GM03348 (cell line): ENCODE results near the gene LYPD6B.
A peak's percentile ranks its signal among the peaks of the same experiment; 100 is the strongest.

Experiments used
- DNase-seq: peaks from one replicate; pipeline ENCODE4 v3.0.0; 2012; ENCODE audit warnings: low spot score

Gene LYPD6B

DNA sequence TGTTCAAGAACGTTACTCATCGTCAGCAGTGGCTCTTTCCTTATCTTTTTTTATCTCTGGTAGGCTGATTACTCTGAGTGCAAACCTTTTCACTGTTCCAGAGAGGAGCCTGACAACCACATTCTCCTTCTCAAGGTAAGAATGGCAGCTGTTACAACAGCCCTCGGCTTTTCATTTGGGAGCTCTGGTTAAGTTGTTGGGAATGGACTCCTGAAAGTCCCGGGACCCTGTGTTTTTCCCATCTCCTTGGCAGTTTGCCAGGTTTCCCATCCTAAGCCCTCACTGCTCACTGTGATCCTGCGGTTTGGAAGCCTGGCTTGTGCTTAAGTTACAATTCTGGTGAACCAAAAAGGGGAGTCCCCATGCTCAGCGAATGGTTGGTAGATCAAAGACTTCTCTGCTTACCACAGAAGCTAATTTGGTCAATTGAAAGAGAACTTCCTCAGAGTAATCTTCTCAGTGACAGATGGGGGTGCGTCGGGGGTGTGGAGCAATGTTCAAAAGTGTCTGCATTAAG is 122.3 kb downstream of the LYPD6B start:
- DNase-seq: no peak

DNA sequence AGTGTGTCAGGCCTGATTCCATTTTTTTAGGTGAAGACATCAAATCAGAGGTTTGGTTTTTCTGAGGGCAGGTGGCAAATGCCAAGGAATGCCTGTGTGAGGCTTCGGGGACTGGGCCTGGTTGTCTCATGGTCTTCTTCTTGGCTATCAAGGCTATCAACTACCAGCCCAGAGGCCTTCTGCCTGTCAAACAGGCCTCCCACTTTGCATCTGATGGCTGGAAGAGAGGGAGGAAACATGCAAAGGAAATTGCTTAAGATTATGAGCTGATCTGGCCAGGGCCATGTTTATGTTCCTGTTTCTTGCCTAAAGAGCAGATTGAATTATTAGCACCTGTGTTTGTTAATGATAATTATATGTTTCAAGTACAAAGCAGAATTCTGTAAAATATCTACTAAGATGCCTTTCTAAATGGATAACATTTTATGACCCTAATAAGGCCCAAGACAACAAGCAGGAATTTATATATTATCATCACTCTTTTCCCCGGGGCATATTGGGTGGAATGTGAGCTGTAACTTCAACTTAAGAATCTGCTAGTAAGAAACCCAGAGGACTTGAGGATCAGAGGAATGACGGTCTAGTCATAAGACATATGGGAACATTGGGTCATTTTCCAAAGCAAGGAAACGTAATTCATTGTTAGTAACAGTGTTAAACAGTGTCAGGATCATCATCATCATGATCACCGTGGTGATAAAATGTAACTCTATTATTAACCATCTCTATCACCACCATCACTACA is 123.2 kb downstream of the LYPD6B start:
- no peak for DNase-seq

DNA sequence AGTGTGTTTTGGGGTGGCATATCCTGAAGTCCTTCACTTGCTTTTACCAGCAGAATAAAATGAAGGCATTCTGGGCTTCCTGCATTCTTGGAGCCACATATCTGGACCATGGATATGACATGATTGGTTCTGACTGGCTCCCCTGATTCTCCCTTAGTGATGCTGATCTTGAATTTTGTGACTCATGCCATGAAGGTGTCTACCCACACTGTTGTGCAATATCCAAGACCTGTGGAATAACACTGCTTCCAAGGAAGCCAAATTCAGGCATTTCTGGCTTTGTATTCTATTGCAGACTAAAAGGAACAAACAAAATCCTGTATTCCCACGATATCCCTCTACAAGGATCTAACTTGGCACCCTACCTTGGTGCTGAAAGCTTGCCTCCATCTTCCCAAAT is 125.8 kb downstream of the LYPD6B start:
- DNase-seq: no peak

DNA sequence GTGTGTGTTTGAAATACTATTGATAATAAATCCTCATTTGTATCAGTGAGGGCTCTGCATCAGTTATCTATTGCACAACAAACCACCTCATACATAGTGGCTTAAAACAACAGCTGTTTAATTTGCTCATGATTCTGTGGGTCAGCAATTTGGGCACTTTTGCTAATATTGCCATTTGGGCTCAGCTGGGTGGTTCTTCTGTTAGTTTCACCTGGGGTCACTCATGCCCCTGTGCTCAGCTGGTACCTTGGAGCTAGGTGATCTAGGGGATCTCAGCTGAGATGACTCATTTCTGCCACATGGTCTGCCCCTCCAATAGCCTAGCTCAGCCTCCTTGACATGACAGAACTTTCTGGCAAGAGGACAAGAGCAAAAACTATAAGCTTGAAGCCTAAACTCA is 126.3 kb downstream of the LYPD6B start:
- no peak for DNase-seq

DNA sequence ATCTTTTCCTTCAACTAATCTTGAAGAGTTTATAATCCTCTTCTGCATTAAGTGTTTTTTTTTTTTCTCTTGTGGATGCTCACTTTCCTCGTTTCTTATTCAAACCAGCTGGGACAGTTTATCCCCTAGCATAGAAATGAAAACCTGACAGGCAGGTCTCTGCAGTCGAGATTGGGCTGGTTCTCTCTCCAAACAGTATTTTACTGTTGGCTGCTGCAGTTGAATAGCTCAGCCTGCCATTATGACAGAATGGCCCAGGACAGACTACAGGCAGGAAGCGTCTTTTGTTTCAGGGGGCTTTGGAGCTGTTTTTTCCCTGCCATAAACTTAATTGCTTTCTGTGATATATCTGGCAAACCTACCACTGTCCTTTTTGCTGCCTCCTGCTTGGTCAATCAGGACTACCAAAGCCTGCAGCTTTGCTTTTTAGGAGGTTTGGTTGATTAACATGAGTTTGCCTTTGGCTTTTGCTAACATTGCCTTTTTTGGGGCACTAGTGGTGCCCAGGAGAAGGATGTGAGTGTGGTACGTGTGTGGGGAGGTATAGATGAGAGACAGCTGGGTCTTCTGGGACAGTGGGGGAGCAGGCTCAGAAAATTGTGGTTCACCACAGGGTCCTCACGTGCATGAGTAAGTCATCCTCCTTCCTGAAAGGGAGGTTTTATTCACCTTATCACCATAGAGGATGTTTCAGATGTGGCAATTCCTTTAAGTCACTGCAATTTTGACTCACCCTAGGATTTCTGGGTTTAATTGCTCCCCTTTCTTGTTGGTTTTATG is 128.7 kb downstream of the LYPD6B start:
- DNase-seq: no peak

DNA sequence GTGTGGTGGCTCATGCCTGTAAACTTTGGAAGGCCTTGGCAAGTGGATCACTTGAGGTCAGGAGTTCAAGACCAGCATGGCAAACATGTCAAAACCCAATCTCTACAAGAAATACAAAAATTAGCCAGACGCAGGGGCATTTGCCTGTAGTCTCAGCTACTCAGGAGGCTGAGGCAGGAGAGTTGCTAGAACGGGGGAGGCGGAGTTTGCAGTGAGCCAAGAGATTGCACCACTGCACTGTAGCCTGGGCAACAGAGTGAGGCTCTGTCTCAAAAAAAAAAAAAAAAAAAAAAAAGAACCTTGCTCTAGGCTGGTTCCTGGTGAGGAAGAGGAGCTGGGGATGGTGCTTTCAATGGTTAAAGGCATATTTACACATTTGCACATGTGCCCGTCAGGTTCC is 129.4 kb downstream of the LYPD6B start:
- DNase-seq: no peak

DNA sequence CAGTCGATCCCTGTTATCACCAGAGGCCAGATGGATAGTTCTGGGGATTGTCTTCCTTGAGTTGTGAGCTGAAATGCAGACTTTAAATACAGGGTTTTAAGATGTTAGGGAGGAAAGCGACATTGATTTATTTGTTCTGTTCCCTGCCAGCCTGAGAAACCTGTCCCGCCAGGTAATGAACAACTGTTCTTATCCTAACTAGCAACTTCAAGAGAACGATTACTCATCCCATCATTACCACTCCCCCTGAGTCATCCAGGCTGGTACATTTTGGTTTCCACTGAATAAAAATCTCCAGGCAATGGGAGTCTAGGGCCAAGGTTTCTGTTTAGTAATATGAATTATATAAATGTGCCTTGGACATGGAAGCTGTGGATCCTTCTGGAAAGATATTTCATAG is 131.2 kb downstream of the LYPD6B start:
- DNase-seq: no peak

DNA sequence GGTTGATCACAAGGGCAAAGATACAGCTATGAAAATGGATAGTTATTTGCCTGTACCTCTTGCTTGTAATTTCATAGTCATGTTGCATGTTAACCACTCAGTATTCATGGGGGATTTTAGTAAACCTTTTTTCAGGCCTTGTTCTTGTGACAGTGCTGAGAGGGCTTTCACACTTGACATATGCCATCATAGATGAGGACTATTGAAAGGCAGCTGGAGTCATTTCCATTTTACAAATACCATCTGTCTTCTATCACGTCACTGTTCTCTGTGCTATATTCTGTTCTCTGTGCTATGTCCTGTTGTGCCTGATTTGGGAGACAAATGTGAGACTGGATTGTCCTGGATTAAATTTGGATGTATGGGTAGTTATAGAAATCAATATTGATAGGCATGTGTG is 131.7 kb downstream of the LYPD6B start:
- DNase-seq: no peak

DNA sequence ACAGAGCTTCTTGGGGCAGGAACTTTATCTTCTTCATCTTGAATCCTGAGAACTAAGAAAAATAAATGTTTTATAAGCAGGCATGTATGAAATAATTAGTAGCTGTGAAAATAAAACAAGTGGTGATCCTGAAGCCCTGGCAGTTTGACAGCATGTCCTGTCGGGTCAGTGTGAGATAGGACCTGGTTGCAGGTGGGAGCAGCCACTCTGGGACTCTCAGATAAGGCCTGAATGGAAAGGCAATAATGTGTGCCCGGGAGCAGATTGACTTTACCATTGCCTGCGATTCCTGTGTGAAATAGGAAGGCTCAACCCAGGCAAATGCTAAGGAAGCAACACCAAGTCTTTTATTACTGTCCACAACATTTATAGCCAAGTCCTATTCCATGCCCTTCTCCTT is 132.4 kb downstream of the LYPD6B start:
- DNase-seq: no peak

DNA sequence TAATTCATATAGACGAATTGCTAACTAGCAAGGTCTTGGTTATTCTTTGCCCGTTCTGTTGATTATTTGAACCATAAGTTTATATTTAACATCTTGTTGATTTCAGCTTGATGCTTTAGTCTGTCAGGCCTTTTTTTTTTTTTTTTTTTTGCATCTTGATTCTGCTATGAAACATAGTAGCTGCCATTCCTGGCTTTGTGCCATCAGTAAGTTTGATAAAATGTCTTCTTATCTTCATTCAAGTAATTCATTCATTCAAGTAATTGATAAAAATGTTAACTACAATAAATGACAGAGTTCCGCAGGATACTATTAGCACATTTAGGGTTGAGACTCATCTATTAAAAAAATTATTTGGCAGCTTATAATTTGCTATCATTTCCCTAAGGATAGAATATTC is 134.7 kb downstream of the LYPD6B start:
- DNase-seq: no peak

DNA sequence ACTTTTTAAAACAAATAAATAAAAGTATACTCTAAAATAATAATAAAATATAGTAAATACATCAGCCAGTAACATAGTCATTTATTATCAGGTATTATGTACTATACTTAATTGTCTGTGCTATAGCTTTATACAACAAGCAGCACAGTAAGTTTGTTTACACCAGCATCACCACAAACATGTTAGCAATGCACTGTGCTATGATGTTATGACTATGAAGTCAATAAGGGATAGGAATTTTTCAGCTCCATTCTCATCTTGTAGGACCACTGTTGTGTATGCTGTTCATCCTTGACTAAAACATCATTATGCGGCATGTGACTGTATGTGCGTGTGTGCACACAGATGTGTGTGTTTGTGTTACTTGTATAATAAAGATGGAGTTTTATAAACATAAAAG is 137.5 kb downstream of the LYPD6B start:
- no peak for DNase-seq

DNA sequence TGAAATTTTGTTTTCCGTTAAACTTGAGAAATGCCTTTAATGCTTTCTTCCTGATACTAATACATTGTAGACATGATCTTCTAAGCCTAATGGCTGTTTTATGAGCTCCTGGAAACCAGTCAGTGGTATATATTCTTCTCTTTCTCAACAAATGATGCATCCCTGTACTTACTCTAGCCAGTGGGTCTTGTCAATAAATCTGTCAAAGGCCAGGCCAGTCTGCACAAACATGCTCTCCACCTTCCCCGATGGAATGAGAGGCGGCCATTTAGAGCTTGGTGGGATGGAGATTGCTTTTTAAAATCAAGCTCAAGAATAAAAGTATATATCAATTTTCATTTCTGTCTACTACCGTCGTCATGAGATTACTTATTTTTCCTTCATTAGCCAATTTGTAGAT is 140.1 kb downstream of the LYPD6B start:
- DNase-seq: no peak

DNA sequence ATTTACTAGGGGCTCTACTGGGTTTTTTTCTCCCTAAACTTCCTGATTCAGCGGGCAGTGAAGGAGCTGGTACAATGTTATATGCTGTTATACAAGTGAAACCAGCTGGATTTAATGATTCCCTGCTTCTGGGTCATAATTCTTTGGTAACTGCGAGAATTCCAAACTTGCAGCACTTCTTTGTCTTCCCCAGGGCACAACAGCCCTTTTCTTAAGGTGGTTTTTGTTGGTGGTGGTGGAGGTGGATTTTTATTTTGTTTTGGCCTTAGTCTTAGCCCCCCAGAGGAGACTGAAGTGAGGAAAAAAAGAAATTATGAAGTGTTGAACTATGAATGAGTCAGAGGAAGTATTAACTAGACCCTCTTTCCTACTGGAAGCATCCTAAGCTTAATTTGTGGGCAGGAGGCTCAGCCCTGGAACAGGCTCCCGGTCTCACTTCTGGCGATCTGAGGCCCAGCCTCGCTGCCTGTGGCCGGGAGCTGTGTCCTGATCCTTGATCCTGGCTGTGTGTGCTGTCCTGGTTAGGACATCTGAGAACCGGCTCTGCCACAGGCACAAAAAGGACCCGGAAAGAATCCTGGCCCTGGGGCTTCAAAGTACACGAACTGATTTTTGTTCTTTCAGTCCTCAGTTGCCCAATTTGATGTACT is 141.9 kb downstream of the LYPD6B start:
- peak; percentile 60 for DNase-seq

DNA sequence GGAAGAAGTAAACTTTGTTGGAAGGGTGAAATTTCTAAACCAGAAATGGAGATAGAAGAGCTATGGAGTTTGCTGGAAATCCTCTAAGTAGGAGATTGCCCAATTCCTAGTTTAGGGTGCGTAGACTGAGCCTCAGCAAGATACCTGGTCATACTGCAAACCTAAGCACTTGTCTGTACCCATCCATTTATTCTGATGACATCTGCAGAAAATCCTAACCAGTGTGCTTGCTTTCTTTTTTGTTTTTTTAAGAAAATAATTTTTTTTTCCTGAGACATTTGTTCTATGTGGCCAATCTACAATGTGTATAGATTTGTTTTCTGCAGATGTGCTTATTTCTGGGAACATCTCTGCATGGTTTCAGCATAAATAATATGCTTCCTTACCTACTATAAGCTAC is 144.7 kb downstream of the LYPD6B start:
- no peak for DNase-seq

DNA sequence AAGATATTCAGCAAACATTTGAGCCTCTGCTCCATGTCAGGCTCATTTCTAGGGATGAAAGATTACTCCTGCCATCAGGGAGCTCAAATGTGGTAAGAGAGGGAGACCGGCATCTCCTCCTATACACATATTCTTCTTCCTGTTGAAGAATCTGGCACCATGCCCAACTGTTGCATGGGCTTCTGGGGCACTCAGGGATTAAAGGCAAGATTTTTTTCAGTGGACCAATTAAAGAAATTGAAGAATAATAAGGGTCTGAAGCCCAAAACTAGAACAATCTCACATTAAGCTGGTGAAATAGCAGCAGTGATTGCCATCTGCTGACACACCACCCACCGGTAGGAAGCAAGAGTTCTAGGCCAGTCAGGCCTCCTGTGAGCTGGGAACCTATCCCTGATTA is 146.5 kb downstream of the LYPD6B start:
- no peak for DNase-seq

DNA sequence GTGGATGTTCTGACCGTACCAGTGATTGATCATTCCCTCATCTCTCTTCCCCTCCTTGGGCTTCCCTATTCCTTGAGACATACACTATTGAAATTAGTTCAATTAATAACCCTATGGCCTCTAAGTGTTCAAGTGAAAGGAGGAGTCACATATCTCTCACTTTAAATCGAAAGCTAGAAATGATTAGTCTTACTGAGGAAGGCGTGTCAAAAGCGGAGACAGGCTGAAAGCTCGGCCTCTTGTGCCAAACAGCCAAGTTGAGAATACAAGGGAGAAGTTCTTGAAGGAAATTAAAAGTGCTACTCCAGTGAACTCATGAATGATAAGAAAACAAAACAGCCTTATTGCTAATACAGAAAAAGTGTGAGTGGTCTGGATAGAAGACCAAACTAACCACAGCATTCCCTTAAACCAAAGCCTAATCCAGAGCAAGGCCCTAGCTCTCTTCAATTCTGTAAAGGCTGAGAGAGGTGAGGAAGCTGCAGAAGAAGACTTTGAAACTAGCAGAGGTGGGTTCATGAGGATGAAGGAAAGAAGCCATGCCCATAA is 147.5 kb downstream of the LYPD6B start:
- DNase-seq: no peak

DNA sequence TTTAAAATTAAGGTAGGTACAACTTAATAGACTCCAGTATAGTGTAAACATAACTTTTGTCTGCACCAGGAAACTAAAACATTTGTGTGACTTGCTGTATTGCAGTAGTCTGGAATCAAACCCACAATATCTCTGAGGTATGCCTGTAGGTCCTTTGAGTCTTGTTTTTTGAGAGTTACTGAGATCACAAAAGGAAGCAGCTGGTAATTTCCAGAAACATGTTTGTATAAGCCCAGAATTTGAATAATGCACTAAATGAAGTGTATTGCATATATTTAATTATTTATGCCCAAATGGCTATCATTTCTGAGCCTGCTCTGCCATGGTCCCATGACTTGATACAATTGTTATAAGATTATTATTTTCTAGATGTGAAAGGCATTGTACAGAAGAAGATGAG is 148.6 kb downstream of the LYPD6B start:
- DNase-seq: no peak

DNA sequence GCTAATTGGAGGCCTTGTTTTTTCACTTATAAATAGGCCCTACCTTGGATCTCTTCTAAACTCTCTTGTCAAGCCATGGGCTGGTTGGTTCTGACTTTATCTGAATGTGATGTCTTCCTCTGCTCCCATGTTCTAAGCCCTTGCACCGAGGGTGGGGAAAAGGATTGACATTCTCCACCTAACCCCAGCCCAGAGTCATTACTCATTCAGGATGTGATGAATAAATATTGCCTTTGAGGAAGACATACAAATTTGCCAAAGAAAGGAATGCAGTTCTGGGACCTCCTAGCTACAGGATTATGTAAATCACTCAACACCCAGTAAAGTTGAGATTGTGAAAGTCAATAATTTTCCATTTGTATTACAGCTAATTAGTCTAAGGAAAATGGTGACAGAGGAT is 149.8 kb downstream of the LYPD6B start:
- no peak for DNase-seq

DNA sequence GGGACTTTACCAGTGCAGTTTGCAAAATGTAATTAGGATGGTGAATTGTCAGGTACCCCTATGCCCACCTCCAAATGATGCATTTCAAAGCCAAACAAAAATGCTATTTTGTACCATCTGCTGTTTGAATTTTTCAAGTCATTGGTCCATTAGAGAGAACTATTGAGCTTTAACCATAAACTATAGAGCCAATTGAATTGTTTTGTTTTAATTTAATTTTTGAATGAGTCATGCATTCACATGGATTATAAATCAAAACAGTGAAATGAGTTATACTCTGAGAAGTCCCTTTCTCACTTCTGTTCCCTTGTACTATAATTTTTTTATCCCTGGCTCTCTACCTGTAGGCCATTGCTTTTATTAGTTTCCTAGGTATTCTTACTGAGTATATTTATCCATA is 151.3 kb downstream of the LYPD6B start:
- no peak for DNase-seq

DNA sequence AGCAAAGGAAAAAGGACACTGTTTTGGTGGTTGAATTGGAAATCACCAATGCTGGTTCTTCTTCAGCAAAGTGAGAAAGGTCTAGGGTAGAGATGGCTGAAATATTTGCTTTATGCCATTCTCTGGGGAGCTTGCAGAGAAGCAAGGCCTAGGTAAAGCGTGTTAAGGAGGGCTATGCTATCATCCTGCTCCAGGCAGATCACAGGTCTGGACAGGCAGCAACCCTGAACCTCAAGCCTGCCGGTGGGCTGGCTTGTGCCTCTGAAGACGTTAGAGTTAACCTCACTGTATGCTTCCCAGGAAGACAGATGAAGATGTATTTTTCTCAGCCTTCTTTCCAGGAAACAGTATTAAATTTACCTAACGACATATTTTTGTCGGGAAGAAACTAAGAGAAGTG is 153.4 kb downstream of the LYPD6B start:
- DNase-seq: no peak

DNA sequence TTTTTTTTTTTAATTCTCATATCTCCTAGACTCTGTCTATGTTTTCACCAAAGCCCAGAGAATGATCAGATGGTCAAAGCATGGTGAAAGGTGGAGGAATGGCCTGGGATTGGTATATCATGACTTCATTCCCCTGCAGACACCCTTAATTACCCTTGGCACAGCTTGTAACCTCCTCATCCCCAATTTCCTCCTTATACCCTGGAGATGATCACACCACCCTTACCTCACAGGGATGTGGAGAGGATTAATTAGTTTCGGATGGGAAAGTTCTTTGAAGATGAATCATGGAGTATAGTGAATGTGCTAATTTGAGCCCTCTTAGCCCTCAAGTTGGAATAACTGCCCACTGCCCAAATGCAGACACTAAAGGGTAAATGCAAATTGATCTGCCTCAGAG is 153.9 kb downstream of the LYPD6B start:
- DNase-seq: peak; percentile 17

DNA sequence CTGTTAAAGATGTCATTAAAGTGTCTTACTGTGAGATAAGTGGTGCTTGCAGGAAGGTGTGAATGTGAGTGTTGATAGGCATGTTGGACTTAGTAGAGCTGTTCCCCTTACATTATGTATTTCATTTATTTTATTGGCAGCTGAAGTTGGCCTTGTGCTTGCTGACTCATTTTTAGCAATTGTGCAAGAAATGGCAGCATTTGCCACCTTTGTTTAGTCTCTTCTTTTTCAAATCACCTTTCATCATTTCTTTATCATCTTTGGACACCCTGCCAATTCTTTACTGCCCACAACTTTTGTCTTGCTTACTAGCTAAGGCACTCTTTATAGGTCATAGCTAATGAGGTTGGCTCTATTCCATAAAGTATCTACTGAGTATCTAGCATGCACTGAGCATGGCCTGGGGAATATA is 161.6 kb downstream of the LYPD6B start:
- DNase-seq: peak; percentile 12

DNA sequence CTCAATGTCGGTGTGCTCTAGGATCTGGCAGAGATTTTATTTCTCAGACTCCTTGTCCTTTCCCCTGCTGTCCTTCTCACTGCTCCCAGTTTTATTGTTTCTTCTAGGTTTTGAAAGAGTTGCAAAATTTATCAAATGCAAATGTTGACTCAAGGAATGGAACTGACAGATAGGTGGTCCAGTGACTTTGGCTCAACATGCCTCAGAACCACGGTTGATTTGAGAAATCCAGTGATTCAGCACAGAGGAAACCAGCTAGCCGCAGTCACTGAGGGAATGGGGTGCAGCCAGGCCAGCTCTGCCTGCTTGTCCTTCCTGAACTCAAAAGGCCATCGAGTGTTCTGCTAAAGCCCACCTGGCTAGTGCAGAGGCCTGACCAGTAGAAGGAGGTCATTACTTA is 166.2 kb downstream of the LYPD6B start:
- no peak for DNase-seq
